Measurements from ENCODE around the gene SMARCC1. TPM values are rescaled to one million over a fixed set of nuclear protein-coding genes. Genes with fewer than 3 reads are reported as not detected.
"Not testable (repeated sequence)": the region's sequence is repeated elsewhere in the genome, so short reads cannot be mapped to it uniquely, and the experiment has no call there.

Gene SMARCC1
- total and polyA plus RNA-seq, 2 of the 4 experiments (the other 2 are of a cell fraction), result 18.6 to 39.6 TPM

GRCh38 chr3:47761046-47761445 lies 20.6 kb downstream of the SMARCC1 start:
- Histone ChIP-seq H3K79me1 (ENCODE audit: low read depth in 1 of 2, low read length in 2 of 2) (peaks cover 15 to 66% of the 10 kb centered on the region in 2 experiments), H2BK5ac (ENCODE audit: low read depth, low read length, poor library complexity, severe bottlenecking) (no peak overlapping the region), H3K27ac (ENCODE audit: insufficient read depth, low read length) (no peak overlapping the region), H3K36me3 (ENCODE audit: control insufficient read depth, insufficient read depth, low read length) (peaks cover 26% of the 10 kb centered on the region), H3K9me1 (ENCODE audit: insufficient read depth, low read length) (peaks cover 3% of the 10 kb centered on the region), H2BK120ac (ENCODE audit: low read depth, low read length) (no peak overlapping the region), H4K8ac (ENCODE audit: low read depth in 2 of 2, low read length in 2 of 2) (no peak overlapping the region), H3K4me3 (ENCODE audit: insufficient read depth, low read depth, low read length) (no peak overlapping the region), H3K4me2 (ENCODE audit: low read depth, low read length) (no peak overlapping the region), H3K9me3 (ENCODE audit: control insufficient read depth, insufficient read depth, low read length) (no peaks in the 10 kb centered on the region), H3K14ac (replicated peaks; ENCODE audit: low read depth, low read length) (no peak overlapping the region), H3K9ac (ENCODE audit: low read depth, low read length) (no peak overlapping the region), H3K27me3 (ENCODE audit: control insufficient read depth, insufficient read depth, low read length) (no peaks in the 10 kb centered on the region), H4K20me1 (ENCODE audit: insufficient read depth, low read length) (peaks cover 16% of the 10 kb centered on the region), H4K91ac (ENCODE audit: insufficient read depth, low read depth, low read length) (no peak overlapping the region), H2BK20ac (ENCODE audit: low read depth, low read length) (no peak overlapping the region), H3K18ac (ENCODE audit: low read depth, low read length) (no peak overlapping the region), H2AK5ac (ENCODE audit: low read depth, low read length) (no peak overlapping the region), H3K4ac (ENCODE audit: low read depth, low read length) (no peak overlapping the region), H2BK15ac (ENCODE audit: low read depth, low read length) (no peak overlapping the region), H3K56ac (ENCODE audit: extremely low read depth, insufficient read depth, low read length) (no peak overlapping the region), H4K5ac (ENCODE audit: low read depth, low read length) (no peak overlapping the region), H2AFZ (replicated peaks; ENCODE audit: low read length, poor library complexity) (no peak overlapping the region), H3K23ac (ENCODE audit: low read depth, low read length) (no peak overlapping the region), H2AK9ac (replicated peaks; ENCODE audit: low read depth, low read length, poor library complexity) (no peak overlapping the region), H3K4me1 (ENCODE audit: control insufficient read depth, insufficient read depth, low read length) (no peaks in the 10 kb centered on the region)
- TF ChIP-seq FOS (IDR thresholded peaks at IDR 0.05; ENCODE audit: low read depth, low read length) (no peak), POLR2A (IDR thresholded peaks at IDR 0.05; ENCODE audit: low read depth, low read length) (no peak), NFE2L2 (IDR thresholded peaks at IDR 0.05; ENCODE audit: low read depth, low read length) (no peak), RFX5 (IDR thresholded peaks at IDR 0.05; ENCODE audit: low read depth, low read length) (no peak), RAD21 (IDR thresholded peaks at IDR 0.05; ENCODE audit: low read length) (no peak), MXI1 (IDR thresholded peaks at IDR 0.05; ENCODE audit: borderline replicate concordance, low read depth, low read length) (no peak), BHLHE40 (IDR thresholded peaks at IDR 0.05; ENCODE audit: low read depth, low read length) (no peak), MAZ (IDR thresholded peaks at IDR 0.05; ENCODE audit: borderline replicate concordance, low read depth, low read length) (no peak), ELK1 (IDR thresholded peaks at IDR 0.05; ENCODE audit: borderline replicate concordance, low read depth, low read length) (no peak)
- in situ Hi-C loops (cut with MboI; ENCODE audit: low sequenced_read_pairs) (no loop called here), intact Hi-C loops (cut with micrococcal nuclease) (no loop called here), dilution Hi-C loops (cut with HindIII; ENCODE audit: low sequenced_read_pairs, unreplicated experiment) (no loop called here)
- no TSS peak for BruUV-seq (replicated peaks)
- POLR2A ChIA-PET (ENCODE audit: unreplicated experiment), result interaction anchor here (0.6 kb wide), 1 partner anchor 263 kb away, joined by 3 read pairs; no protein-coding TSS in a partner anchor
- CTCF ChIA-PET, result no interaction called here
- WGBS, 2 experiments (ENCODE audit: extremely low coverage in 2 of 2, insufficient read length in 1 of 2), result no CpG with 5 or more reads among the region's 4 CpGs
- ATAC-seq (ENCODE audit: low read depth) (no peak), DNase-seq (no peak)

GRCh38 chr3:47760207-47760606 lies 21.5 kb downstream of the SMARCC1 start:
- H2BK20ac ChIP-seq (ENCODE audit: low read depth, low read length); H3K9me3 ChIP-seq (ENCODE audit: control insufficient read depth, insufficient read depth, low read length); H3K23ac ChIP-seq (ENCODE audit: low read depth, low read length); ATAC-seq (ENCODE audit: low read depth); H3K4me3 ChIP-seq (ENCODE audit: insufficient read depth, low read depth, low read length); H4K5ac ChIP-seq (ENCODE audit: low read depth, low read length); dilution Hi-C loops (cut with HindIII; ENCODE audit: low sequenced_read_pairs, unreplicated experiment); H3K27ac ChIP-seq (ENCODE audit: insufficient read depth, low read length); BruUV-seq (replicated peaks); in situ Hi-C loops (cut with MboI; ENCODE audit: low sequenced_read_pairs); H4K91ac ChIP-seq (ENCODE audit: insufficient read depth, low read depth, low read length); H2BK120ac ChIP-seq (ENCODE audit: low read depth, low read length); H4K8ac ChIP-seq (ENCODE audit: low read depth in 2 of 2, low read length in 2 of 2); H3K56ac ChIP-seq (ENCODE audit: extremely low read depth, insufficient read depth, low read length); H3K4me1 ChIP-seq (ENCODE audit: control insufficient read depth, insufficient read depth, low read length); H3K4ac ChIP-seq (ENCODE audit: low read depth, low read length); H3K14ac ChIP-seq (replicated peaks; ENCODE audit: low read depth, low read length); H3K18ac ChIP-seq (ENCODE audit: low read depth, low read length); H3K9ac ChIP-seq (ENCODE audit: low read depth, low read length); H3K4me2 ChIP-seq (ENCODE audit: low read depth, low read length); DNase-seq; CTCF ChIA-PET; H2AFZ ChIP-seq (replicated peaks; ENCODE audit: low read length, poor library complexity); intact Hi-C loops (cut with micrococcal nuclease); H2BK15ac ChIP-seq (ENCODE audit: low read depth, low read length); H2AK5ac ChIP-seq (ENCODE audit: low read depth, low read length); H3K27me3 ChIP-seq (ENCODE audit: control insufficient read depth, insufficient read depth, low read length); H3K9me1 ChIP-seq (ENCODE audit: insufficient read depth, low read length); H2AK9ac ChIP-seq (replicated peaks; ENCODE audit: low read depth, low read length, poor library complexity); H2BK5ac ChIP-seq (ENCODE audit: low read depth, low read length, poor library complexity, severe bottlenecking): not testable (repeated sequence)
- H4K20me1 ChIP-seq (ENCODE audit: insufficient read depth, low read length), result peaks cover 16% of the 10 kb centered on the region
- POLR2A ChIA-PET (ENCODE audit: unreplicated experiment), result interaction anchor here (0.6 kb wide), 1 partner anchor 262 kb away, joined by 3 read pairs; no protein-coding TSS in a partner anchor
- peaks cover 17 to 68% of the 10 kb centered on the region in 2 experiments for H3K79me1 ChIP-seq (ENCODE audit: low read depth in 1 of 2, low read length in 2 of 2)
- WGBS, 2 experiments (ENCODE audit: extremely low coverage in 2 of 2, insufficient read length in 1 of 2), result 100% methylated on average over 1 of the region's 4 CpGs; no CpG with 5 or more reads in 1 of the 2 experiments
- peaks cover 26% of the 10 kb centered on the region for H3K36me3 ChIP-seq (ENCODE audit: control insufficient read depth, insufficient read depth, low read length)
